DND-41 (cell line): ENCODE measurements around the gene PHACTR1.

Experiments used
- EZH2 ChIP-seq: IDR thresholded peaks from 3 replicates; pipeline ENCODE4 v1.6.1; 2012; ENCODE audit warnings: borderline replicate concordance, low read depth, mild to moderate bottlenecking, moderate library complexity, low read length, inconsistent platforms; ENCODE audit not compliant: severe bottlenecking
- TF ChIP-seq, protein P1 (sequence below): IDR thresholded peaks from 2 replicates; pipeline ENCODE4 v1.5.1; 2012; ENCODE audit warnings: borderline replicate concordance, low read length, moderate library complexity, mild to moderate bottlenecking; ENCODE audit not compliant: poor library complexity, severe bottlenecking; ENCODE audit errors: extremely low read depth

- TF ChIP-seq, protein P1, sequence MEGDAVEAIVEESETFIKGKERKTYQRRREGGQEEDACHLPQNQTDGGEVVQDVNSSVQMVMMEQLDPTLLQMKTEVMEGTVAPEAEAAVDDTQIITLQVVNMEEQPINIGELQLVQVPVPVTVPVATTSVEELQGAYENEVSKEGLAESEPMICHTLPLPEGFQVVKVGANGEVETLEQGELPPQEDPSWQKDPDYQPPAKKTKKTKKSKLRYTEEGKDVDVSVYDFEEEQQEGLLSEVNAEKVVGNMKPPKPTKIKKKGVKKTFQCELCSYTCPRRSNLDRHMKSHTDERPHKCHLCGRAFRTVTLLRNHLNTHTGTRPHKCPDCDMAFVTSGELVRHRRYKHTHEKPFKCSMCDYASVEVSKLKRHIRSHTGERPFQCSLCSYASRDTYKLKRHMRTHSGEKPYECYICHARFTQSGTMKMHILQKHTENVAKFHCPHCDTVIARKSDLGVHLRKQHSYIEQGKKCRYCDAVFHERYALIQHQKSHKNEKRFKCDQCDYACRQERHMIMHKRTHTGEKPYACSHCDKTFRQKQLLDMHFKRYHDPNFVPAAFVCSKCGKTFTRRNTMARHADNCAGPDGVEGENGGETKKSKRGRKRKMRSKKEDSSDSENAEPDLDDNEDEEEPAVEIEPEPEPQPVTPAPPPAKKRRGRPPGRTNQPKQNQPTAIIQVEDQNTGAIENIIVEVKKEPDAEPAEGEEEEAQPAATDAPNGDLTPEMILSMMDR = no peak
- TF ChIP-seq EZH2 = no peak
Observed at GRCh38 chr6:13117570-13117969, 401.0 kb downstream of the PHACTR1 start.
